Activated naive CD8-positive, alpha-beta T cell (primary cell): ENCODE results near the gene NCAPH2.
A peak's percentile ranks its signal among the peaks of the same experiment; 100 is the strongest.

Experiments used
- H3K27ac Mint-ChIP-seq: one replicate; pipeline ENCODE4 v1.8.0; 2021; ENCODE audit warnings: mixed read lengths
- H3K27me3 Mint-ChIP-seq: one replicate; pipeline ENCODE4 v1.8.0; 2021; ENCODE audit warnings: mixed read lengths
- H3K36me3 Mint-ChIP-seq: one replicate; pipeline ENCODE4 v1.8.0; 2021; ENCODE audit warnings: mixed read lengths
- H3K4me1 Mint-ChIP-seq: one replicate; pipeline ENCODE4 v1.8.0; 2021; ENCODE audit warnings: low read depth, mixed read lengths
- H3K4me3 Mint-ChIP-seq: one replicate; pipeline ENCODE4 v1.8.0; 2021; ENCODE audit warnings: mild to moderate bottlenecking, mixed read lengths
- H3K9me3 Mint-ChIP-seq: one replicate; pipeline ENCODE4 v1.8.0; 2021; ENCODE audit warnings: low read depth, mixed read lengths

Gene NCAPH2

GRCh38 chr22:50507991-50508884 lies at the start of gene NCAPH2:
Gene NCAPH2 (plus strand): TSS chr22:50508224. CDS start chr22:50508338, 114 bp downstream.
- Mint-ChIP-seq H3K9me3 (no peaks in the 10 kb centered on the region), H3K27ac (peak within 1 kb of the TSS; percentile 96), H3K27me3 (no peaks in the 10 kb centered on the region), H3K4me3 (peak within 1 kb of the TSS; percentile 93), H3K4me1 (peaks cover 12% of the 10 kb centered on the region), H3K36me3 (no peaks in the 10 kb centered on the region)

- Mint-ChIP-seq H3K4me3 (no peak overlapping the region), H3K27me3 (no peaks in the 10 kb centered on the region), H3K36me3 (no peaks in the 10 kb centered on the region), H3K9me3 (no peaks in the 10 kb centered on the region), H3K4me1 (peaks cover 2% of the 10 kb centered on the region), H3K27ac (no peak overlapping the region)
Observed at GRCh38 chr22:50459016-50459415, 49.0 kb upstream of the NCAPH2 start.

GRCh38 chr22:50459496-50460140 lies 48.4 kb upstream of the NCAPH2 start:
- H3K27ac Mint-ChIP-seq: no peak overlapping the region
- H3K36me3 Mint-ChIP-seq: no peaks in the 10 kb centered on the region
- H3K9me3 Mint-ChIP-seq: no peaks in the 10 kb centered on the region
- H3K4me3 Mint-ChIP-seq: no peak overlapping the region
- peaks cover 2% of the 10 kb centered on the region for H3K4me1 Mint-ChIP-seq
- H3K27me3 Mint-ChIP-seq: no peaks in the 10 kb centered on the region

GRCh38 chr22:50460938-50461337 lies 47.1 kb upstream of the NCAPH2 start:
- Mint-ChIP-seq H3K27ac (no peak overlapping the region), H3K4me3 (no peak overlapping the region), H3K27me3 (no peaks in the 10 kb centered on the region), H3K4me1 (peaks cover 2% of the 10 kb centered on the region), H3K36me3 (no peaks in the 10 kb centered on the region), H3K9me3 (no peaks in the 10 kb centered on the region)

GRCh38 chr22:50461536-50461935 lies 46.5 kb upstream of the NCAPH2 start:
- H3K9me3 Mint-ChIP-seq: no peaks in the 10 kb centered on the region

GRCh38 chr22:50461979-50462540 lies 46.0 kb upstream of the NCAPH2 start:
- H3K9me3 Mint-ChIP-seq: no peaks in the 10 kb centered on the region
- H3K27me3 Mint-ChIP-seq: no peaks in the 10 kb centered on the region
- H3K27ac Mint-ChIP-seq: no peak overlapping the region
- H3K4me1 Mint-ChIP-seq: peaks cover 10% of the 10 kb centered on the region
- no peak overlapping the region for H3K4me3 Mint-ChIP-seq
- peaks cover 4% of the 10 kb centered on the region for H3K36me3 Mint-ChIP-seq

More at GRCh38 chr22:50461536-50461935, 46.5 kb upstream of the NCAPH2 start:
- no peaks in the 10 kb centered on the region for H3K27me3 Mint-ChIP-seq
- peaks cover 5% of the 10 kb centered on the region for H3K4me1 Mint-ChIP-seq
- H3K27ac Mint-ChIP-seq: no peak overlapping the region
- no peak overlapping the region for H3K4me3 Mint-ChIP-seq
- H3K36me3 Mint-ChIP-seq: no peaks in the 10 kb centered on the region

GRCh38 chr22:50463188-50463900 lies 44.7 kb upstream of the NCAPH2 start:
- peaks cover 4% of the 10 kb centered on the region for H3K36me3 Mint-ChIP-seq
- H3K27ac Mint-ChIP-seq: no peak overlapping the region
- H3K4me3 Mint-ChIP-seq: no peak overlapping the region
- H3K9me3 Mint-ChIP-seq: no peaks in the 10 kb centered on the region
- no peaks in the 10 kb centered on the region for H3K27me3 Mint-ChIP-seq
- H3K4me1 Mint-ChIP-seq: peaks cover 18% of the 10 kb centered on the region

GRCh38 chr22:50464451-50464850 lies 43.6 kb upstream of the NCAPH2 start:
- Mint-ChIP-seq H3K27me3 (no peaks in the 10 kb centered on the region), H3K4me1 (peaks cover 26% of the 10 kb centered on the region), H3K27ac (no peak overlapping the region), H3K9me3 (no peaks in the 10 kb centered on the region), H3K36me3 (peaks cover 4% of the 10 kb centered on the region), H3K4me3 (no peak overlapping the region)

GRCh38 chr22:50465066-50465930 lies 42.7 kb upstream of the NCAPH2 start:
- H3K27ac Mint-ChIP-seq: no peak overlapping the region
- H3K4me1 Mint-ChIP-seq: peaks cover 31% of the 10 kb centered on the region
- H3K27me3 Mint-ChIP-seq: no peaks in the 10 kb centered on the region
- H3K36me3 Mint-ChIP-seq: peaks cover 4% of the 10 kb centered on the region
- no peak overlapping the region for H3K4me3 Mint-ChIP-seq
- H3K9me3 Mint-ChIP-seq: no peaks in the 10 kb centered on the region

- H3K4me3 Mint-ChIP-seq: peak overlapping the region; percentile 44
- no peak overlapping the region for H3K27ac Mint-ChIP-seq
- H3K9me3 Mint-ChIP-seq: no peaks in the 10 kb centered on the region
- H3K27me3 Mint-ChIP-seq: no peaks in the 10 kb centered on the region
- H3K36me3 Mint-ChIP-seq: peaks cover 4% of the 10 kb centered on the region
- H3K4me1 Mint-ChIP-seq: peaks cover 50% of the 10 kb centered on the region
Observed at GRCh38 chr22:50467341-50467740, 40.7 kb upstream of the NCAPH2 start.

GRCh38 chr22:50467773-50468440 lies 40.1 kb upstream of the NCAPH2 start:
- Mint-ChIP-seq H3K27me3 (no peaks in the 10 kb centered on the region), H3K9me3 (no peaks in the 10 kb centered on the region), H3K4me3 (peak overlapping the region; percentile 77), H3K36me3 (peaks cover 4% of the 10 kb centered on the region), H3K27ac (no peak overlapping the region), H3K4me1 (peaks cover 55% of the 10 kb centered on the region)

GRCh38 chr22:50468626-50469025 lies 39.4 kb upstream of the NCAPH2 start:
- no peaks in the 10 kb centered on the region for H3K9me3 Mint-ChIP-seq
- no peaks in the 10 kb centered on the region for H3K27me3 Mint-ChIP-seq
- peak overlapping the region; percentile 95 for H3K27ac Mint-ChIP-seq
- H3K36me3 Mint-ChIP-seq: peaks cover 4% of the 10 kb centered on the region
- peaks cover 62% of the 10 kb centered on the region for H3K4me1 Mint-ChIP-seq
- H3K4me3 Mint-ChIP-seq: peak overlapping the region; percentile 77

GRCh38 chr22:50469377-50470305 lies 38.4 kb upstream of the NCAPH2 start:
- peaks cover 4% of the 10 kb centered on the region for H3K36me3 Mint-ChIP-seq
- no peaks in the 10 kb centered on the region for H3K9me3 Mint-ChIP-seq
- H3K27ac Mint-ChIP-seq: peak overlapping the region; percentile 95
- H3K4me1 Mint-ChIP-seq: peaks cover 68% of the 10 kb centered on the region
- peak overlapping the region; percentile 77 for H3K4me3 Mint-ChIP-seq
- H3K27me3 Mint-ChIP-seq: no peaks in the 10 kb centered on the region
